ENCODE data around the gene TBC1D17.

The TBC1D17 gene

GRCh38 chr19:49861541-49862378, 15.7 kb upstream of the TBC1D17 start:
- H3K79me2 ChIP-seq (ENCODE audit: control insufficient read depth, low read length) = peaks cover 41% of the 10 kb centered on the region
- peaks cover 82% of the 10 kb centered on the region for H3K36me3 ChIP-seq (ENCODE audit: control insufficient read depth, low read length)
- peaks cover 19% of the 10 kb centered on the region for H3K4me1 ChIP-seq (ENCODE audit: control insufficient read depth, low read length)
- H3K27ac ChIP-seq (ENCODE audit: low read depth, low read length) = no peak overlapping the region
- no peaks in the 10 kb centered on the region for H3K9me2 ChIP-seq (replicated peaks; ENCODE audit: control insufficient read depth, low read length)
- no peak overlapping the region for H3K4me3 ChIP-seq (ENCODE audit: low read length)
- no peaks in the 10 kb centered on the region for H3F3A ChIP-seq (ENCODE audit: control insufficient read depth, insufficient read depth)
- H4K20me1 ChIP-seq (ENCODE audit: control insufficient read depth, insufficient read depth, low read depth, low read length) = 0 out of 2 replicates have a peak, but pooled peaks cover 10% of the 10 kb centered on the region
- H3K9me3 ChIP-seq (ENCODE audit: control insufficient read depth, insufficient read depth, low read length) = no peaks in the 10 kb centered on the region
- no peak for TF ChIP-seq EZH2phosphoT487 (IDR thresholded peaks at IDR 0.05; ENCODE audit: borderline replicate concordance, low read length)
- TF ChIP-seq CTCF (IDR thresholded peaks at IDR 0.05; ENCODE audit: low read depth, low read length, poor library complexity, severe bottlenecking) = no peak
- H3K4me2 ChIP-seq (ENCODE audit: low read length) = no peak overlapping the region
- no peaks in the 10 kb centered on the region for H3K27me3 ChIP-seq (ENCODE audit: control insufficient read depth, low read length)

- H4K20me1 ChIP-seq (ENCODE audit: control insufficient read depth, insufficient read depth, low read depth, low read length) = 0 out of 2 replicates have a peak, but pooled peaks cover 10% of the 10 kb centered on the region
- no peaks in the 10 kb centered on the region for H3K27me3 ChIP-seq (ENCODE audit: control insufficient read depth, low read length)
- peaks cover 21% of the 10 kb centered on the region for H3K4me1 ChIP-seq (ENCODE audit: control insufficient read depth, low read length)
- no peaks in the 10 kb centered on the region for H3K9me2 ChIP-seq (replicated peaks; ENCODE audit: control insufficient read depth, low read length)
- H3K4me2 ChIP-seq (ENCODE audit: low read length) = no peak overlapping the region
- no peak overlapping the region for H3K27ac ChIP-seq (ENCODE audit: low read depth, low read length)
- H3K9me3 ChIP-seq (ENCODE audit: control insufficient read depth, insufficient read depth, low read length) = no peaks in the 10 kb centered on the region
- H3F3A ChIP-seq (ENCODE audit: control insufficient read depth, insufficient read depth) = peaks cover 2% of the 10 kb centered on the region
- TF ChIP-seq EZH2phosphoT487 (IDR thresholded peaks at IDR 0.05; ENCODE audit: borderline replicate concordance, low read length) (no peak), CTCF (IDR thresholded peaks at IDR 0.05; ENCODE audit: low read depth, low read length, poor library complexity, severe bottlenecking) (peak; percentile 69)
- H3K36me3 ChIP-seq (ENCODE audit: control insufficient read depth, low read length) = peaks cover 75% of the 10 kb centered on the region
- no peak overlapping the region for H3K4me3 ChIP-seq (ENCODE audit: low read length)
- peaks cover 43% of the 10 kb centered on the region for H3K79me2 ChIP-seq (ENCODE audit: control insufficient read depth, low read length)
Observed at GRCh38 chr19:49862391-49863253, 14.9 kb upstream of the TBC1D17 start.

- no peak overlapping the region for H3K4me3 ChIP-seq (ENCODE audit: low read length)
- no peaks in the 10 kb centered on the region for H3K27me3 ChIP-seq (ENCODE audit: control insufficient read depth, low read length)
- TF ChIP-seq EZH2phosphoT487 (IDR thresholded peaks at IDR 0.05; ENCODE audit: borderline replicate concordance, low read length) (no peak), CTCF (IDR thresholded peaks at IDR 0.05; ENCODE audit: low read depth, low read length, poor library complexity, severe bottlenecking) (no peak)
- H3K36me3 ChIP-seq (ENCODE audit: control insufficient read depth, low read length) = peaks cover 67% of the 10 kb centered on the region
- peaks cover 43% of the 10 kb centered on the region for H3K79me2 ChIP-seq (ENCODE audit: control insufficient read depth, low read length)
- H3F3A ChIP-seq (ENCODE audit: control insufficient read depth, insufficient read depth) = peaks cover 6% of the 10 kb centered on the region
- no peaks in the 10 kb centered on the region for H3K9me2 ChIP-seq (replicated peaks; ENCODE audit: control insufficient read depth, low read length)
- no peaks in the 10 kb centered on the region for H3K9me3 ChIP-seq (ENCODE audit: control insufficient read depth, insufficient read depth, low read length)
- peaks cover 28% of the 10 kb centered on the region for H3K4me1 ChIP-seq (ENCODE audit: control insufficient read depth, low read length)
- no peak overlapping the region for H3K27ac ChIP-seq (ENCODE audit: low read depth, low read length)
- H3K4me2 ChIP-seq (ENCODE audit: low read length) = no peak overlapping the region
- H4K20me1 ChIP-seq (ENCODE audit: control insufficient read depth, insufficient read depth, low read depth, low read length) = 0 out of 2 replicates have a peak, but pooled peaks cover 10% of the 10 kb centered on the region
Observed at GRCh38 chr19:49863254-49863934, 14.1 kb upstream of the TBC1D17 start.
